Suprapubic skin (tissue), 3 donors: ENCODE results near the gene CMSS1.

ENCODE experiments used
- POLR2AphosphoS5 ChIP-seq, 3 donors: sonication (generic); formaldehyde crosslinking; IDR thresholded peaks; one replicate each; pipeline ENCODE4 v1.6.1; 2017; ENCODE audit warnings: antibody characterized with exemption in 3 of 3
- TF ChIP-seq, protein P1 (sequence below), 2 donors: fragments of 200-600 bp in 1 of 2; fragments of 450-650 bp in 1 of 2; sonication (generic) in 1 of 2; IDR thresholded peaks; one replicate each; pipeline ENCODE4 v1.5.1; 2016 to 2019; ENCODE audit warnings: antibody characterized with exemption in 2 of 2, mild to moderate bottlenecking in 1 of 2, moderate library complexity in 1 of 2

DNA sequence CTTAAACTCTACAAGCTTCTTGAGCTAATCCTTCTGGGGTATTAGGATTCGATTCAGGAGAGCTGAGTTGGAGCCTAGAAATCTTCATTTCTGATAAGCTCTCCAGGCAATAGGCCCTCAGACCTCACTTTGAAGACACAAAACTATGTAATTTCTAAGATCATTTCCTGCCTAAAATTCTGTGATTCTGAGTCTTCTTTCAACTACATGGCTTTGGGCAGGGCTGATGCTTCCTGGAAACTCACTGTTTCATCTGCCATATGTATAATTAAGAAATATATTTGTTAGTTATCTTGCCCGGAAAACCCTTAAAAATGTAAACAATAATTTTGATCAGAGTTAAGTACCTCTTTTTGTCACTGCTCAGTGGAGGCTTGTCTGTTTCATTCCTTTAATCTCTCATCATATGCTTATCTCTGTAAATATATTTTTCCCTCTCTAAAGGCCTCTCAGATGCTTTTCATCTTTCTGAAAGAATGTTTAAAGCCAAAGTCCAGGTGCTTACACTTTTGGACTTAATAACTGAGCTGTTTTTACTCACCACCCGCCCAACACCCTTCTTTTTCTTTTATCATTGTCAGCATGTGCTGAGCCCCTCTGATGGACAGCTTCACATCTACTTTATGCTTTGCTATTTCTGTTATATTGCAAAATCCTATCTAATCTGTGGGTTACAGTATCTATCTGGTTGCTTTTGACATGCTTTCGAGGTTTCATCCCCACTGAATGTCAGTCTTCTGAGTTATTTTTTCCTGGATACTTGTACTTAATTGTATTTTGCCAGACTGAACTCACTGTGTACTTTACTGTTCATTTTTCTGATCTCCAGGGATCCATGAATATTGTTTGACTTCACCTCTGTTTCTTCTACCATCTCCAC, 258.4 kb downstream of the CMSS1 start:
- TF ChIP-seq, protein P1, sequence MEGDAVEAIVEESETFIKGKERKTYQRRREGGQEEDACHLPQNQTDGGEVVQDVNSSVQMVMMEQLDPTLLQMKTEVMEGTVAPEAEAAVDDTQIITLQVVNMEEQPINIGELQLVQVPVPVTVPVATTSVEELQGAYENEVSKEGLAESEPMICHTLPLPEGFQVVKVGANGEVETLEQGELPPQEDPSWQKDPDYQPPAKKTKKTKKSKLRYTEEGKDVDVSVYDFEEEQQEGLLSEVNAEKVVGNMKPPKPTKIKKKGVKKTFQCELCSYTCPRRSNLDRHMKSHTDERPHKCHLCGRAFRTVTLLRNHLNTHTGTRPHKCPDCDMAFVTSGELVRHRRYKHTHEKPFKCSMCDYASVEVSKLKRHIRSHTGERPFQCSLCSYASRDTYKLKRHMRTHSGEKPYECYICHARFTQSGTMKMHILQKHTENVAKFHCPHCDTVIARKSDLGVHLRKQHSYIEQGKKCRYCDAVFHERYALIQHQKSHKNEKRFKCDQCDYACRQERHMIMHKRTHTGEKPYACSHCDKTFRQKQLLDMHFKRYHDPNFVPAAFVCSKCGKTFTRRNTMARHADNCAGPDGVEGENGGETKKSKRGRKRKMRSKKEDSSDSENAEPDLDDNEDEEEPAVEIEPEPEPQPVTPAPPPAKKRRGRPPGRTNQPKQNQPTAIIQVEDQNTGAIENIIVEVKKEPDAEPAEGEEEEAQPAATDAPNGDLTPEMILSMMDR (IDR thresholded peaks at IDR 0.05) = no peak
- TF ChIP-seq POLR2AphosphoS5 (IDR thresholded peaks at IDR 0.05) = no peak
